CD4-positive, alpha-beta T cell treated with Interleukin-4 for 1 hour (primary cell): Measurements from ENCODE around the gene HOXB7.

Experiments used
- DNase-seq, 2 donors: peaks; one replicate each; pipeline ENCODE4 v3.0.0-alpha.2; 2020 to 2022

The HOXB7 gene

GRCh38 chr17:48622857-48623256 is 12.0 kb upstream of the HOXB7 start:
- DNase-seq = no peak

GRCh38 chr17:48621410-48622392 is 10.9 kb upstream of the HOXB7 start:
- DNase-seq = no peak

- DNase-seq = no peak
Observed at GRCh38 chr17:48620461-48621139, 9.8 kb upstream of the HOXB7 start.

- DNase-seq = no peak
Observed at GRCh38 chr17:48619826-48620449, 9.1 kb upstream of the HOXB7 start.

GRCh38 chr17:48618256-48618896 is 7.6 kb upstream of the HOXB7 start:
- DNase-seq = peak; percentile 81 to 85

GRCh38 chr17:48617471-48618255 is 6.8 kb upstream of the HOXB7 start:
- DNase-seq = no peak

GRCh38 chr17:48616717-48617470 is 6.1 kb upstream of the HOXB7 start:
- DNase-seq = no peak

- DNase-seq = no peak
Observed at GRCh38 chr17:48615963-48616716, 5.3 kb upstream of the HOXB7 start.

GRCh38 chr17:48615047-48615962 is 4.5 kb upstream of the HOXB7 start, which contains the start of gene HOXB8:
Gene HOXB8, minus strand, starts transcription at chr17:48615292. Its CDS starts 588 bp downstream, at chr17:48614704.
- DNase-seq = no peak

GRCh38 chr17:48613862-48614694 is 3.3 kb upstream of the HOXB7 start:
- peak in 1 of 2 donors; percentile 30 for DNase-seq

- DNase-seq = peak; percentile 33 to 58
Observed at GRCh38 chr17:48612854-48613691, 2.3 kb upstream of the HOXB7 start.

GRCh38 chr17:48612456-48612853 is 1.6 kb upstream of the HOXB7 start:
- DNase-seq = no peak

- DNase-seq = no peak
Observed at GRCh38 chr17:48611681-48612455, 1.1 kb upstream of the HOXB7 start.

GRCh38 chr17:48611213-48611612 is 396 bp upstream of the HOXB7 start:
- DNase-seq = no peak

GRCh38 chr17:48609759-48610281 is 997 bp downstream of the HOXB7 start:
- no peak for DNase-seq

GRCh38 chr17:48609033-48609432 is 1.8 kb downstream of the HOXB7 start:
- no peak for DNase-seq
